ENCODE results near the gene MTG2. TPM values are rescaled to one million over a fixed set of nuclear protein-coding genes. Genes with fewer than 3 reads are reported as not detected.

MTG2 gene
- total RNA-seq, 1 donor from 2014 or later: 19.5 TPM

GRCh38 chr20:62235001-62235776 is 52.4 kb downstream of the MTG2 start:
- Histone ChIP-seq H3K4me3 (ENCODE audit: low read depth, low read length) (no peak overlapping the region), H3K36me3 (ENCODE audit: control insufficient read depth, insufficient read depth, low read length) (no peaks in the 10 kb centered on the region), H3K27me3 (ENCODE audit: control insufficient read depth, insufficient read depth, low read length) (peaks cover 6% of the 10 kb centered on the region)
- TF ChIP-seq CTCF (IDR thresholded peaks at IDR 0.05; ENCODE audit: insufficient read depth, low read length, poor library complexity, severe bottlenecking): no peak
- no peak for DNase-seq (ENCODE audit: low read depth)

- TF ChIP-seq CTCF (IDR thresholded peaks at IDR 0.05; ENCODE audit: insufficient read depth, low read length, poor library complexity, severe bottlenecking): no peak
- Histone ChIP-seq H3K36me3 (ENCODE audit: control insufficient read depth, insufficient read depth, low read length) (no peaks in the 10 kb centered on the region), H3K4me3 (ENCODE audit: low read depth, low read length) (no peak overlapping the region), H3K27me3 (ENCODE audit: control insufficient read depth, insufficient read depth, low read length) (peaks cover 6% of the 10 kb centered on the region)
- no peak for DNase-seq (ENCODE audit: low read depth)
These were observed 52.9 kb downstream of the MTG2 start for GRCh38 chr20:62235777-62236157.

GRCh38 chr20:62236200-62236599 is 53.4 kb downstream of the MTG2 start:
- Histone ChIP-seq H3K4me3 (ENCODE audit: low read depth, low read length) (no peak overlapping the region), H3K27me3 (ENCODE audit: control insufficient read depth, insufficient read depth, low read length) (peaks cover 6% of the 10 kb centered on the region), H3K36me3 (ENCODE audit: control insufficient read depth, insufficient read depth, low read length) (no peaks in the 10 kb centered on the region)
- TF ChIP-seq CTCF (IDR thresholded peaks at IDR 0.05; ENCODE audit: insufficient read depth, low read length, poor library complexity, severe bottlenecking): no peak
- DNase-seq (ENCODE audit: low read depth): no peak

- peaks cover 6% of the 10 kb centered on the region for H3K27me3 ChIP-seq (ENCODE audit: control insufficient read depth, insufficient read depth, low read length)
- no peak overlapping the region for H3K4me3 ChIP-seq (ENCODE audit: low read depth, low read length)
- no peak for TF ChIP-seq CTCF (IDR thresholded peaks at IDR 0.05; ENCODE audit: insufficient read depth, low read length, poor library complexity, severe bottlenecking)
- no peak for DNase-seq (ENCODE audit: low read depth)
- H3K36me3 ChIP-seq (ENCODE audit: control insufficient read depth, insufficient read depth, low read length): no peaks in the 10 kb centered on the region
These were observed 54.1 kb downstream of the MTG2 start for GRCh38 chr20:62236766-62237513.

GRCh38 chr20:62237514-62237800 is 54.6 kb downstream of the MTG2 start:
- Histone ChIP-seq H3K27me3 (ENCODE audit: control insufficient read depth, insufficient read depth, low read length) (peaks cover 4% of the 10 kb centered on the region), H3K4me3 (ENCODE audit: low read depth, low read length) (no peak overlapping the region), H3K36me3 (ENCODE audit: control insufficient read depth, insufficient read depth, low read length) (no peaks in the 10 kb centered on the region)
- DNase-seq (ENCODE audit: low read depth): no peak
- no peak for TF ChIP-seq CTCF (IDR thresholded peaks at IDR 0.05; ENCODE audit: insufficient read depth, low read length, poor library complexity, severe bottlenecking)
